HG03432 (cell line): ENCODE measurements around the gene RUNX2.
"Not testable (repeated sequence)": the region's sequence is repeated elsewhere in the genome, so short reads cannot be mapped to it uniquely, and the experiment has no call there.

Experiments used
- ATAC-seq: cut with Tn5 transposase; IDR thresholded peaks from one replicate; pipeline ENCODE4 v1.9.1; 2021; ENCODE audit warnings: mild to moderate bottlenecking, moderate library complexity; ENCODE audit not compliant: unreplicated experiment

The RUNX2 gene

GRCh38 chr6:45327956-45328522 is at the start of gene RUNX2:
RUNX2 (plus strand) TSS chr6:45328330; CDS start chr6:45328727, 397 bp downstream.
- ATAC-seq, result no peak

- ATAC-seq, result no peak
Measured at GRCh38 chr6:45278367-45278766, 49.8 kb upstream of the RUNX2 start.

- ATAC-seq, result not testable (repeated sequence)
Measured at GRCh38 chr6:45286707-45287106, 41.4 kb upstream of the RUNX2 start.

DNA sequence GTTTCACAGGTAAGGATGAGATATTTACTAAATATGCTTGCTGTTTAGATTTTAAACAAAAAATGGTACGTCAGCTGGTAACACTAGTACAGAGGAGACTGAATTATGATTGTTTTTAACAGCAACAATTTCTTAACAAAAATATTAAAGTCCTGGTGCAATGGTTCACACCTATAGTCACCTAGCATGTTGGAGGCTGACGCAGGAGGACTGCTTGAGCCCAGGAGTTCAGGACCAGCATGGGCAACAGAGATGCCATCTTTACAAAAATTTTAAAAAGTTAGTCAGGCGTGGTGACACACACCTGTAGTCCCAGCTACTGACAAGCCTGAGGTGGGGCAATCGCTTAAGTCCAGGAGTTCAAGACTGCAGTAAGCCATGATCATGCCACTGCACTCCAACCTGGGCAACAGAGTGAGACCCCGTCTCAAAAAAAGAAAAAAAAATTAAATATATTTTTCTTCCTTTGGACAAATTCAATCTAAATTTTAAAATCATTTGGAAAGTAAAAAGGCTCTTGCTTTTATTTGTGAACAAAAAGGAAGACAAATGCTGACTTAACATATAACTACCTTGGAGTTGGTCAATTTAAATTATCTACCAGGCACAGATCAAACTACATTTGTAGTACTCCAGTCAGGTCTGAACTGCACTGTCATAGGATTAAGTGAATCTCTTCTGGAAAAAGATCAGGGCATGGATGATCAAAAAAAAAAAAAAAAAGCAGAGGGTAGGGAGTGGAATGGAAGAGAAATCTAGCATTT is 38.2 kb upstream of the RUNX2 start:
- no peak for ATAC-seq

DNA sequence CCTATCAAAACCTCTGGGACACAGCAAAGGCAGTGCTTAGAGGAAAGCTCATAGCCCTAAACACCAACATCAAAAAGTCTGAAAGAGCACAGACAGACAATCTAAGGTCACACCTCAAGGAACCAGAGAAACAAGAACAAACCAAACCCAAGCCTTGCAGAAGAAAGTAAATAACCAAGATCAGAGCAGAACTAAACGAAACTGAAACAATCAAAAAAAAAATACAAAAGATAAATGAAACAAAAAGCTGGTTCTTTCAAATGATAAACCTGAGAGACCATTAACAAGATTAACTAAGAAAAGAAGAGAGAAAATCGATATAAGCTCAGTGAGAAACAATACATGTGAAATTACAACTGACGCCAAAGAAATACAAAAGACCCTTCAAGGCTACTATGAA is 34.8 kb upstream of the RUNX2 start:
- ATAC-seq, result no peak

- ATAC-seq, result not testable (repeated sequence)
Measured at GRCh38 chr6:45294065-45294701, 33.9 kb upstream of the RUNX2 start.

DNA sequence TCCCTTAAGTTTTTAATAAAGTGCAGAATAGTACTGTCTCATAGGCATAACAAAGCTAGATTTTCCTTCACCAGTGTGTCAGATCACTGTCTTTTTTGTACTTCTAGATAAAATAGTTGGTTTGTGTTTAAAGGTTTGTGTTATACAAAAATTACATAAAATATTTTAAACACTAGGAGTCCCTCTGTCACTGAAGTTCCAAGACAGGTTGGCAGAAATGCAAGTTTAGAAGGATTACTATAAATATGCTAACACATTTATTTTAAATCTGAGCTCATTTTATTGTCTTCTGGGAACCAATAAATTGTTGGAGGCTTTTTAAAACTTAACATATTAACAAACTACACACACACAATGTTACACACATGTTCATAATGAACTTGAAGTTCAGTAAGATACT is 30.8 kb upstream of the RUNX2 start:
- no peak for ATAC-seq

DNA sequence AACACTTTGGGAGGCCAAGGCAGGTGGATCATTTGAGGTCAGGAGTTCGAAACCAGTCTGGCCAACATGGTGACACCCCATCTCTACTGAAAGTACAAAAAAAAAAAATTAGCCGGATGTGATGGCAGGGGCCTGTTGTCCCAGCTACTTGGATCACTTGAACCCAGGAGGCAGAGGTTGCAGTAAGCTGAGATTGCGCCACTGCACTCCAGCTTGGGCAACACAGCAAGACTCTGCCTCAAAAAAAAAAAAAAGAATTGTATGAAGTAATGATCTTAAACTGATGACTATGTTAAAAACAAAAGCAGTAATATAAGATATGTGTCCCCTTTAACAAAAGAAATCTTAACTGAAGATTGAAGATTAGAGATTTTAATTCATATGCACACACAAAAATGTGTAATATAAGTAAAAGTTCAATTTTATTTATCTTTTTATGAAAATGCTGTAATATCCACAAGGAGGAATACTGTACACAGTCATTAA is 29.0 kb upstream of the RUNX2 start:
- ATAC-seq, result no peak

- no peak for ATAC-seq
Measured at GRCh38 chr6:45300736-45301135, 27.4 kb upstream of the RUNX2 start.

DNA sequence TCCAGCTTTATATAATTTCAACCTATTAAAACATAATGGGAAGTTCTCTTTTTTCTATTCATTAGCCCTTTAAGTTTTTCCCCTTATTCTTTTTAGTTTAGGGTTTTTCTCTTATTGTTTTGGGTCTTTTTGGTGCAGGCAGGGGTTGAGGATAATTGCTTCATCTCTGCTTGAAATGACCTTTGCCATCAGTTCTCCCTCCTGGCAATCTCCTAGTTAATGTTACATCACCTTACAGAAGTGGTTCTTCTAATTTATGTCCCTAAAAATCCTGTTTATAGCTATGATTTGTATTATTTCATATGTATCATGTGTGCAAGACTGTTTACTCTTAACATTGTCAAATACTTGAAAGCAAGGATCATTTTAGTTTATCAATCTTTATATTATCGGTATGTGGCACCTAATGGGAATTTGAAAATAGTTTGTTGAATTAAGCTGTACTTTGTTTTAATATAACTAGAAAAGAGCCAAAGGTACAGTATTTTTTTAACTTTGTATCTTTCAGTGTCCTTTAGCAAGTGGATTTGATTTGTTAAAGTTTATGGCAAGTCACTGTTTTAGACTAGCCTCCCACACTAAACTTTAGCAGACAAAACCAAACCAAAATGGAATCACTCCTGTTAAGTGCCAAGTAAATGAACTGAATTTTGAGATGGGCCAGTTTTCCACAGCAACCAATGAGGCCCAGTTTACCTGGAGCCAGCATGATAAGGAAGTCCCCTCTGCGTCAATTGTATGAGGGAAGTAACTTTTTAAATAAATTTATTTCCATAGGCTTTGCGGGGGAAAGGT is 26.6 kb upstream of the RUNX2 start:
- ATAC-seq, result no peak

- ATAC-seq, result no peak
Measured at GRCh38 chr6:45302832-45303231, 25.3 kb upstream of the RUNX2 start.

DNA sequence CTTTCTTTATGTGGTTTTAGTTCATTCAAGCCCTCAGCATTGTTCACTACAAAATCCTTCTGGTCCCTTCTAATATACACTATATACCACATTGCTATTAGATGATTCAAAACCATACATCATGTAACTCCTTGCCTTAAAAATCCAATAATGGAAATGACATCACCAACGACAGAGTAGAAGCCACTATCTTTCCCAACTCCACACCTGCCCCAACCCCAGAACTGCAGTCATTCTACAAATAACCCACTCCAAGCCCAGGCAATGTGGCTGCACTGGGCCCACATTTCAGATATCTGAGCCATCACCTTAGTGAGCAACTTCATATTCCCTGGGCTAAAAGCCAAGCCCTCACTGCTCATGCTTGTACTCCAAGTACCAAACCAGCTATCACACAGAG is 22.6 kb upstream of the RUNX2 start:
- ATAC-seq, result no peak

GRCh38 chr6:45310118-45310788 is 17.9 kb upstream of the RUNX2 start:
- ATAC-seq, result no peak

- no peak for ATAC-seq
Measured at GRCh38 chr6:45314146-45314545, 14.0 kb upstream of the RUNX2 start.

DNA sequence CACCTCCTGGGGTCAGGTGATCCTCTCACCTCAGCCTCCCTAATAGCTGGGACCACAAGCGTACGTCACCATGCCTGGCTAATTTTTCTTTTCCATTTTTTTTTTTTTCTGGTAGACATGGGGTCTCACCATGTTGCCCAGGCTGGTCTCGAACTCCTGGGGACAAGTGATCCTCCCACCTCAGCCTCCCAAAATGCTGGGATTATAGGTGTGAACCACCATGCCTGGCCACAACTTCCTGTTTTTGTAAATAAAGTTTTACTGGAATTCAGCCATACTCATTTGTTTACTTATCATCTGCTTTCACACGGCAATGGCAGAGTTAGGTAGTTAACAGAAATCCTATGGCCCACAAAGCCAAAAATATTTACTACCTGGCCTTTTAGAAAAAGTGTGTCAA is 7.8 kb upstream of the RUNX2 start:
- no peak for ATAC-seq

DNA sequence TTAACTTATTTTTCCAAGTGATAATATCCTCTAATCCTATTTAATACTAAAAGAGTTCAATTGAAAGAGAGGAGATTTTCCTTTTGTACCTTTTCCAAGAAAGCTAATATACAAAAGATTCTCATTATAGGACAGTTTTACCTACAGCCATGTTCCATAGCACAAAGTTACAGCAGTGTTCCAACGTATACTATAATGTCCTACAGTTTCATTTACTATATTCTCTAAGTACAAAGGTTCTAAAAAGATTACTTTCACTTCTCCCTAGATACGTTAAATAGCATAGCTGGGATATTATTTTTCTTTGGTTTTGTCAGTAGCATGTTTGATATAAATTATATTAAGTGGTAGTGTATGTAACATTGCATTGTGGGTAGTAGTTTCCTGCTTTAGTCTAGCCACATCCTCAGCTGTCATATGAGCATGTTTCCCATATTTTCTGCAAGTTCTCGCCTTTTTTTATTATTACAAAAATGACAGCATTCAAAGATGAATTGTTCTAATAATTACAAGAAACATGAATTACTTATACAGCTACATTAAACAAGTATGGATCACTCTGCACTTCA is 4.4 kb upstream of the RUNX2 start:
- no peak for ATAC-seq

DNA sequence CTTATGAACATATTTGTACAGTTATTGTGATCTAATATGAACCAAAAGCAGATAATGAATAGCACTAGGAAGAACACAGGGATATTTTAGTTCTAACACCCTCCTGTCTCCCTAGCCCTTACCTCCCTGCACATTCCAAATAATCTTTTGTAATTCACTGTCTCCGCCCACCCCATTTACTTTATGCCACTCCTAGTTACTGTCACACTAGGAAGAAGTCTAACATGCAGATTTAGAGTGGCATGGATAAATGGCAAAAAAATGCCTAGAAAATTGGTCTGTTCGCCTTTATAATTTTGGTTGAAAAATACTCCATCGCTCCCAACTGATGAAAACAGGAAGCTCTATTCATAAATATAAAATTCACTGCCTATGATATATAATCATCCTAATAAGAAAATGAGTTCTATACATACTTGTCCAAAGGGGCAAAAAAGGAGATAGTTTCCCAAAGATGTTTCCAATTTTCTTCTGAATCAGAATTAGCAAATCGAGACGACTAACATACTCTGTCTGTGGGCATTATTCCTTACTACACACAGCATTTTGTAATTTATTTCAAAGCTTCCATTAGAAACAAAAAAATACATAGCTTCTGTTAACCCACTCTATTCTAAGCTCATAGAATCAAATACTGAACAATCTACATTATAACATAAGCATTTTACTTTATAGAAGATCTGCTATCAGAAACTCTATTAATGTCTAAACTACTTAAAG is 1.3 kb upstream of the RUNX2 start:
- ATAC-seq, result no peak

DNA sequence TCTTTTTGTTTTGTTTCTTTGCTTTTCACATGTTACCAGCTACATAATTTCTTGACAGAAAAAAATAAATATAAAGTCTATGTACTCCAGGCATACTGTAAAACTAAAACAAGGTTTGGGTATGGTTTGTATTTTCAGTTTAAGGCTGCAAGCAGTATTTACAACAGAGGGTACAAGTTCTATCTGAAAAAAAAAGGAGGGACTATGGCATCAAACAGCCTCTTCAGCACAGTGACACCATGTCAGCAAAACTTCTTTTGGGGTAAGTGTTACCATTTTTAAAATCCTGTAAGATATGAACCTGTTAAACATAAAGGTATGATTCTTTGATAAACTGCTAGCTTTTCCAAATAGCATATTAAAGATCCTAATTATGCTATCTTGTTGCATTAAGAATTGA is 393 bp downstream of the RUNX2 start:
- ATAC-seq, result no peak

DNA sequence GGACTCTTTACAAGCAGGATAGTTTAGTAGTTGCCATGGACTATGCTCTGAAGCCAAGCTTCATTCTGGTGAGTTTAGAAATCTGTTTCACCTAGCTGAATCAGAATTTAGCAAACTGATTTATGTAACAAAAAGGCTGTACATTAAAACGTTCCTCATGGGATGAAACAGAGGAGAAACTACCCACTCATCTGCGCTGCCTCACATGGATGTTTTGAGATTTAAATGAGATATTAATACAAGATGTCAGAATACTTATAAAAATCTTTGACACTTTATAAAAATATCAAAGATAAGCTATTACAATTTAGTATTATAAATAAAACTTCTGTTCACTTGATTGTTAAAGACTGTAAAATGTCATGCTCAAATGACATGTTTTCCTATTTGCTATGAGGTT is 16.8 kb downstream of the RUNX2 start:
- no peak for ATAC-seq

GRCh38 chr6:45350186-45350710 is 22.1 kb downstream of the RUNX2 start:
- no peak for ATAC-seq
